GM18907 (cell line): ENCODE data around the gene ASB2.

Source experiments
- ATAC-seq: cut with Tn5 transposase; IDR thresholded peaks from one replicate; pipeline ENCODE4 v1.9.1; 2021; ENCODE audit warnings: mild to moderate bottlenecking, moderate library complexity; ENCODE audit not compliant: unreplicated experiment

ASB2 gene, protein sequence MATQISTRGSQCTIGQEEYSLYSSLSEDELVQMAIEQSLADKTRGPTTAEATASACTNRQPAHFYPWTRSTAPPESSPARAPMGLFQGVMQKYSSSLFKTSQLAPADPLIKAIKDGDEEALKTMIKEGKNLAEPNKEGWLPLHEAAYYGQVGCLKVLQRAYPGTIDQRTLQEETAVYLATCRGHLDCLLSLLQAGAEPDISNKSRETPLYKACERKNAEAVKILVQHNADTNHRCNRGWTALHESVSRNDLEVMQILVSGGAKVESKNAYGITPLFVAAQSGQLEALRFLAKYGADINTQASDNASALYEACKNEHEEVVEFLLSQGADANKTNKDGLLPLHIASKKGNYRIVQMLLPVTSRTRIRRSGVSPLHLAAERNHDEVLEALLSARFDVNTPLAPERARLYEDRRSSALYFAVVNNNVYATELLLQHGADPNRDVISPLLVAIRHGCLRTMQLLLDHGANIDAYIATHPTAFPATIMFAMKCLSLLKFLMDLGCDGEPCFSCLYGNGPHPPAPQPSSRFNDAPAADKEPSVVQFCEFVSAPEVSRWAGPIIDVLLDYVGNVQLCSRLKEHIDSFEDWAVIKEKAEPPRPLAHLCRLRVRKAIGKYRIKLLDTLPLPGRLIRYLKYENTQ

DNA sequence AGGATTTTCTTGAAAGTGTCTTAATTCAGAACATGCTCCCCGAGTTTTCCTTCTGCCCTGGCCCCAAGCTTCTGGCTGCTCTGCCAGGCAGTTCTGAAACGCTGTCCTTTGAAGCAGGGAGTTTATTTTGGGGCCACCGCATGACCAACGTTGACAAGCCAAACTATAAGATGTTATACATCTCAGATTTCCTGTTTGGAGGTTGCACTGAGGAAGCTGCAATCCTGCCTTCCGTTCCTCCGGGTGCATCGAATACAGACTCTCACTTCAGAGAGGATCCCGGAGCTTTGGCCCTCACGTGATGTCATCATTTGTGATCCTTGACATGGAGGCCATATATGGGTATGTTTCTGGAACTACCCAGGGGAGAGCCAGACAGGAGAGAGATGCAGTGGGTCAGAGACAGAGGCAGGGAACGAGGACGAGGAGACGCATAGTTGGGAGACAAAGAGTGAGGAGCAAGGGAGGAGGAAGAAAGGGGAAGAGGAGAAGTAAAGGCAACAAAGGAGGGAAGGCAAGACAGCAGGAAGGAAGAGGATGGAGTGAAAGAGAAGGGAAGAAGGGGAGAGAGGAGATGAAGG is at the start of gene ASB2:
TSS of gene ASB2 (minus strand) at position 94 of the 581 bp plus-strand sequence. CDS start 12,031 bp downstream, outside the sequence.
- ATAC-seq: peak; percentile 6

- no peak for ATAC-seq
Measured at GRCh38 chr14:94025720-94026119, 49.4 kb upstream of the ASB2 start.

DNA sequence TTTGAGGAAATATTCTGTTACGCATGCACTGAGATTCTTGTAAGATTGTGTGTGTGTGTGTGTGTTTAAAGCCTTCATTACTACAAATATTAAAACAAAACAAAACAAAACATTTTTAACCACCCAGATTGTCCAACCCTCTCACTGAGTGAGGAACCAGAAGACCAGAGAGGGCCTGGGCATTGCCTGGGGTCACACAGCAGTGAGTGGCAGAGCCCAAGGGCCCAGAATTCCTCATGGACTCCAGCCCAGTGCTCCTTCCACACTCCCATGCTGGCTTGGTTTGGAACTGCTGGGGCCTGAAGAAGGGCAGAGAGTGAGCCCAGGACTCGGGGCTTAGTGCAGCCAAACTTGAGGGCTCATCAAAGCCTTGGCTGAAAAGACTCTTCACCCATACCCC is 48.2 kb upstream of the ASB2 start:
- ATAC-seq: no peak

DNA sequence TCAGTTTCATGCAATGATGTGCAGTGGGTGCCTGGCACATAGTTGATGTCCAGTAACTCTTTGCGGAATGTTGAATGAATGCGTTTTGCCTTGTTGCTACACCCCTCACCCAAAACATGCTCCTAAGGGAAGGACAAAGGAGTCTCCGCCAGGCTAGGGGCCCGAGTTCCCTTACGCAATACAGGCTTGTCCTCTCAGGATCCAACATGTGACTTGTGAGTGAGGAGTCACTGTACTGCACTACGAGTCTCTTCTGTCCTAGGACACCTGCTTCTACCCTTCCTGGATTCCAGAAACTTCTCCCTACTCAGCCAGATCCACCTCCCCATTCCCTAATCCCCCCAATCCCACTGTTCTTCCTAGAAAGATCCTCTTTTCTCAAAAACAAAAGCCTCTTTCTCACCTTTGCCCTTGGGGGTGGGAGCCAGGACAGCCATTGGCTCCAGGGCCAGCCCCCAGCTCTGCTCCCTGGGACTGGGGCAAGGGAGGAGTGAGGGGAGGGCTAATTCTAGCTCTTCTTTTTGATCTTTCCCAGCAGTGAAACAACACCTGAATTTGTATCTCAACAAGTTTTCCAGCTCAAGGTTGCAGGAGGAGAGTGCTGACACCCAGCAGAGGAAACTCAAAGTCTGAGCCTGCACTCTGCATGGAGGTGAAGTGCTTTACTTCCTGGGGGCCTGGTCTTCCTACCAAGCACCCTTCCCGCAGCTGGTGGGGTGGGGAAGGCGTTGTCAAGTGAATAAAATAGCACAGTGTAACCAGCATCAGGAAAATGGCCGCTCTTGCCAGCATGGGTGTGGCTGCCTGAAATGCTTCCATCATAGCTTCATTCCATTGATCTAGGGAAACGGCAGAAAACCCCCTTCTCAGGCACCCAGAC is 46.4 kb upstream of the ASB2 start:
- ATAC-seq: no peak

GRCh38 chr14:94021416-94022157 is 45.2 kb upstream of the ASB2 start:
- ATAC-seq: no peak

- no peak for ATAC-seq
Measured at GRCh38 chr14:94021001-94021400, 44.6 kb upstream of the ASB2 start.

DNA sequence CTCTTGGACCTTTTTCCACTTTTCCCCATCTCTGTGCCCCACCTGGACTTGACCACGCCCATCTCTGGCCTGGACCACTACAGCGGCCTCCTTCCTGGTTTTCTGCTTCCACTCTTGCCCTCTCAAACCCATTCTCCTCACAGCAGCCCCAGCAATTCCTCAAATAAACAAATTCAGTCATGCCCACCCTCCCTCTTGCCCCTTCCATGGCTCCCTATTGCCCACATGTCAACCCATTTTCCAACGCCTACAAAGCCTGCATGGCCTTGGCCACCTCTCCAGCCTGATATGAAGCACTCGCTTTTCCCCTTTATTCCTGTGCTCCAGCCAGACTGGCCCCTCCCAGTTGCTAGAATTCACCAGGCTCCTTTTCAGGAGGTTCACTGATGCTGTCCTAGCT is 43.9 kb upstream of the ASB2 start:
- ATAC-seq: no peak

DNA sequence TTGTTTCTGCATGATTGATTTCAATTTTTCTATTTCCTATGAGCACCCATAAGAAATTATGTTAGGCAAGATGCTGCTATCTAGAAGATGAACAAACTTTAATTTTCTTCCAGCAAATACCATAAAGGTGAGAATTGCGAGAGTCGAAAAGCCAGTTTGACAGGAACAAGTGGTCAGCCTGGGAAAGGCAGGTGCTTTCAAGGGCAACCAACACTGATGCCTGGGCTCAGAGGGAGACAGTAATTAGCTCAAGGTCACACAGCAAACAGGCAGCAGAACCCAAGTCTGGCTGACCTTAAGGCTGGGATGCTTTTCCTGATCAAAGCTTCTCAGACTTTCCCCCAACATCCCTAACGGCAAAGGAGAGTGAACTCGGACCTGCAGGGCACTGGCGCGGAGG is 43.0 kb upstream of the ASB2 start:
- ATAC-seq: no peak

DNA sequence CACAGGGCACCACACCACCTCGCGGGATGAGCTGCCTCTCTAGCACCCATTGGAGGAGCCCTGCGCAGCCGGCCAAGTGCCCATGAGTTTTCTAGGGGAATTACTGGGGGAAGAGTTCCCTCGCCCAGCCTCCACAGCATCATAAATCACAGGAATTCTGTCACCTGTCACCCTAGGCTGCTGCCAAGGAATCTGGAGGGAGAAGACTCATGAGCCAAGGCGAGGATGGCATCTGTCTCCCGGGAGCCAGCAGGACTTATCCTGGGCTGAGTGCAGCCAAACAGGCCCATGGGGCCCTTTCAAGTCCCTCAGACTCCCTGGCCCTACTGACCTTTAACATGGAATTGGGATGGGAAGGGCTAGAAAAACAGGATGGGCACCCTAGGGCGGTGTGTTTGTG is 41.9 kb upstream of the ASB2 start:
- ATAC-seq: no peak

- no peak for ATAC-seq
Measured at GRCh38 chr14:94016446-94016976, 40.1 kb upstream of the ASB2 start.

- ATAC-seq: no peak
Measured at GRCh38 chr14:94015223-94015622, 38.9 kb upstream of the ASB2 start.

DNA sequence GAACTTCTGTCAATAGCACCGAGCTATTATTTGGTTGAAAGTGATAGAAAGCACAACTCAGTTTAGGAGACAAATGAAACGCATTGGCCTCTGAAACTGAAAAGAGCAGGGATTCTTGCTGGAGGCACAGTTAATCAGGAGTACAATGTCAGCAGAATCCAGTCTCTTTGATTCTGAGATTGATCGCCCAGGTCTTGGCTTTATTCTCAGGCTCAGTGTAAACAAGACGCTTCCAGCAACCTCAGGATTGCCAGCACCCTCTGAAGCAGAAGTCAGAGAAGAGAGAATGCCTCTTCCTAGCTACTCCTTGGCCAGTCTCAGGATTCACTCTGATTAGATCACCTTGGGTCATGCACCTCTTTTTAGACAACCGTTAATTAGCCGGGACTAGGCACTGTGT is 38.0 kb upstream of the ASB2 start:
- ATAC-seq: no peak

DNA sequence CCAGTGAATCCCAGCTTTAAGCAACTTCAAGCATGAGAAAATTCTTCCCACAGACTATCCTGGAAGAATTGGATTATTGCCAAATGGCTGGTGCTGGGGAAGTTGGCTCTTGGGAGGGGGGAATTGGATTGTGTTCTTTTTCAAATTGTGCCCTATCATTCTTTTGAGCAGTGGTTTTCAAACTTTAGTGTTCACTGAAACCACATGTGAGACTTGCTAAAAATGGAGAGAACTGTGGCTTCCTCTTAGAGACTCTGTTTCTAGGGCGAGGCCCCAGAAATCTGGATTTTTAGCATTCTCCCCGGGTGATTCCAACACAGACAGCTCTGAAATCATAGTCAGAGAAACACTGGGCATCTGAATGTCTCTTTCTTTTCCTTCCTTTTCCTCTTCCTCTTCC is 35.4 kb upstream of the ASB2 start:
- ATAC-seq: no peak

DNA sequence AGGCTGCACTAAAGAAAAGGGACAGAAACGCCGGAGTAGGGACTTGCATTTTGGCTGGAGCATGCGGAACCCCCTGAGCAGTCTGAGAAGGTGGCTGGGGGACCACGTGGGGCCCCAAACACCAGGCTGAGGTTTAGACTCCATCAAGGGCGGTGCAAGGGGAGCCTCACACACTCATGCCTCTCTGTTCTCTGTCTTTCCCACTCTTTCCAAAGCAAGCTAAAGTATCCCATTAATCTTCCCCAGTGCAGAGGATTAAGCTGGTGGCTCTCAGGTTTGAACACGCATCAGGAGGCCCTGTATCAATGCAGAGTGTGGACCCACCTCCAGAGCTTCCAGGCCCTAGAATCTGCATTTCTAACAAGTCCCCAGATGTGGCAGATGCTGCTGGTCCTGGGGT is 34.3 kb upstream of the ASB2 start:
- no peak for ATAC-seq

GRCh38 chr14:94009767-94010166 is 33.4 kb upstream of the ASB2 start:
- ATAC-seq: no peak

- ATAC-seq: no peak
Measured at GRCh38 chr14:94008234-94008633, 31.9 kb upstream of the ASB2 start.

- ATAC-seq: no peak
Measured at GRCh38 chr14:94005324-94006073, 29.1 kb upstream of the ASB2 start.

- ATAC-seq: no peak
Measured at GRCh38 chr14:94004015-94004414, 27.6 kb upstream of the ASB2 start.

GRCh38 chr14:94003397-94003796 is 27.0 kb upstream of the ASB2 start:
- ATAC-seq: no peak
